GM21825 (cell line): ENCODE results near the gene IQCE.

Experiments
- ATAC-seq: cut with Tn5 transposase; IDR thresholded peaks from one replicate; pipeline ENCODE4 v1.9.1; 2021; ENCODE audit warnings: mild to moderate bottlenecking, moderate library complexity; ENCODE audit not compliant: unreplicated experiment

IQCE gene, protein sequence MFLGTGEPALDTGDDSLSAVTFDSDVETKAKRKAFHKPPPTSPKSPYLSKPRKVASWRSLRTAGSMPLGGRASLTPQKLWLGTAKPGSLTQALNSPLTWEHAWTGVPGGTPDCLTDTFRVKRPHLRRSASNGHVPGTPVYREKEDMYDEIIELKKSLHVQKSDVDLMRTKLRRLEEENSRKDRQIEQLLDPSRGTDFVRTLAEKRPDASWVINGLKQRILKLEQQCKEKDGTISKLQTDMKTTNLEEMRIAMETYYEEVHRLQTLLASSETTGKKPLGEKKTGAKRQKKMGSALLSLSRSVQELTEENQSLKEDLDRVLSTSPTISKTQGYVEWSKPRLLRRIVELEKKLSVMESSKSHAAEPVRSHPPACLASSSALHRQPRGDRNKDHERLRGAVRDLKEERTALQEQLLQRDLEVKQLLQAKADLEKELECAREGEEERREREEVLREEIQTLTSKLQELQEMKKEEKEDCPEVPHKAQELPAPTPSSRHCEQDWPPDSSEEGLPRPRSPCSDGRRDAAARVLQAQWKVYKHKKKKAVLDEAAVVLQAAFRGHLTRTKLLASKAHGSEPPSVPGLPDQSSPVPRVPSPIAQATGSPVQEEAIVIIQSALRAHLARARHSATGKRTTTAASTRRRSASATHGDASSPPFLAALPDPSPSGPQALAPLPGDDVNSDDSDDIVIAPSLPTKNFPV

DNA sequence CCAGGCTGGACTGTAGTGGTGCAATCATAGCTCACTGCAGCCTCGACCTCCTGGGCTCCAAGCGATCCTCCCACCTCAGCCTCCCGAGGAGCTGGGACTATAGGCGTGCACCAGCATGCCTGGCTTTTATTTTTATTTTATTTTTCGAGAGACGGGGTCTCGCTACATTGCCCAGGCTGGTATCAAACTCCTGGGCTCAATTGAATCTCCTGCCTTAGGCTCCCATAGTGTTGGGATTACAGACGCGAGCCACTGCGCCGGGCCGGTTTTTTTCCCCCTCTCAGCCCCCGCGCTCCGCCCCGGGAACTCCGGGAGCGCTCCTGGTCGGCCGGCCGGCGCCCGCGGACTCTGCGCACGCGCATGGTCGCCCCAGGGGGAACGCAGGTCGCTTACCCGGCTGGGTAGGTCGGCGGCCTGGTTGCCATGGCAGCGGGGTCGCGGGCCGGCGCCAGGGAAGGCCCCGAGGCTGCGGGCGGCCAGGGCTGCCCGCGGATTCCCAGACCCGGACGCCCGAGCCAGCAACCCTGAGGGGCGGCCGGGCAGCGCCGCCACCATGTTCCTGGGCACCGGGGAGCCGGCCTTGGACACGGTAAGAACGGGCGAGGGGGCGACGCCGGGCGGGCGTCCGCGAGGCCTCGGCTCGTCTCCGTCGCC, at the start of gene IQCE:
Gene IQCE (plus strand): TSS at position 351 of the 654 bp plus-strand sequence. CDS start 203 bp downstream, at position 554.
- peak; percentile 51 for ATAC-seq

DNA sequence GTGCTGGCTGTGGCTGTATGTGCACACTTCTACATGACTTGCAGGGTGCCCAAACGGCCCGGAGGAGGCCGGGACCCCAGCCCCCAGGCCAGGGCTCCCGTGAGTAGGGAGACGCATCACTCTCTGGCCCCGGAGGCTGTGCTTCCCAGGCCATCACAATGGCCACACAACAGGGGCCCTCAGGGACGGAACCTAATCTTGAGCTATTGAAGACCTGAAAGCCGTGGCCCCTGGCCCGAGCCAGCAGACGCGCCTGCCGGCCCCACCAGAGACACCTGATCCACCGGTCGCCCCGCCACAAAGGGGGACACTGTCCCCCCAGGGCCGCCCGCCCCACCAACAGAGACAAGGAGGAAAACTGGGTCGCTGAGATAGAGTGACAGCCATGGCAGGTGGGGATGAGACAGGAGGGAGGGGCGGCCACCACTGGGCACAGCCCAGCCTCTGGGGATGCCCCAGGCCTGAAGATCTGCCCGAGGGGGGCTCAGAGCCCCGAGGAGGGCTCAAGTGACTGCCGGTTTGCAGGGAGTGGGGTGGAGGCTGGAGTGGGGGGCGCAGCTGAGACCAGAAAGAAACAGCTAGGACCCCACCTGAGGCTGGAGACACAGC, 49.4 kb upstream of the IQCE start:
- ATAC-seq = no peak

DNA sequence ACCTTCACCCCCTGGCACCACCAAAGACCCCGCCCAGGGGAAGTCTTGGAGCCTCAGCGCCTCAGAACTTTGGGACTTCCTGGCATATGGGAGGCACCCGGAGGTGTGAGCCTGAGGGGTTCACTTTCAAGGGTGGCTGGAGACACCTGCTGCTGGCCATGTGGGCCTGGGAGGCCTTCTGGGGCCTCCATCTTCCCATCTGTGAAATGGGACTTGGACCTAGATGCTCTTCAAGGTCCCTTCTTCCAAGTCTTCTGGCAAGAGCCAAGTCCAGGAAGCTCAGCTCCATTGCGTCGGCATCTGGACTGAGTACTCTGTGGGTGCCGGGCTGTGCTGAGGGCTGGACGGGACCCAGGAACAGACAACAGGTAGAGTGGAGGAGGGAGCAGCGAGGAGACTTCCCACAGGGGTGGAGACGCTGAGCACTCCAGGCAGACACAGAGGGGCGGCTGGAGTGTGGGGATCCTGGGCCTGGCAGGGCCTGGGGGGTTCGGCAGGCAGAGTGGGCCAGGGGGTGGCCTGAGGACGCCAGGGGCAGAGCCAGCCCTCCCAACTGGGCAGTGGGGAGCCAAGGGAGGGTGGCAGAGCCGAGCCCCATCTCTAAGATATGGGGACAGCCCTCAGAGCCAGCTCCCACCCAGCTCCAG, 48.5 kb upstream of the IQCE start:
- ATAC-seq = no peak

DNA sequence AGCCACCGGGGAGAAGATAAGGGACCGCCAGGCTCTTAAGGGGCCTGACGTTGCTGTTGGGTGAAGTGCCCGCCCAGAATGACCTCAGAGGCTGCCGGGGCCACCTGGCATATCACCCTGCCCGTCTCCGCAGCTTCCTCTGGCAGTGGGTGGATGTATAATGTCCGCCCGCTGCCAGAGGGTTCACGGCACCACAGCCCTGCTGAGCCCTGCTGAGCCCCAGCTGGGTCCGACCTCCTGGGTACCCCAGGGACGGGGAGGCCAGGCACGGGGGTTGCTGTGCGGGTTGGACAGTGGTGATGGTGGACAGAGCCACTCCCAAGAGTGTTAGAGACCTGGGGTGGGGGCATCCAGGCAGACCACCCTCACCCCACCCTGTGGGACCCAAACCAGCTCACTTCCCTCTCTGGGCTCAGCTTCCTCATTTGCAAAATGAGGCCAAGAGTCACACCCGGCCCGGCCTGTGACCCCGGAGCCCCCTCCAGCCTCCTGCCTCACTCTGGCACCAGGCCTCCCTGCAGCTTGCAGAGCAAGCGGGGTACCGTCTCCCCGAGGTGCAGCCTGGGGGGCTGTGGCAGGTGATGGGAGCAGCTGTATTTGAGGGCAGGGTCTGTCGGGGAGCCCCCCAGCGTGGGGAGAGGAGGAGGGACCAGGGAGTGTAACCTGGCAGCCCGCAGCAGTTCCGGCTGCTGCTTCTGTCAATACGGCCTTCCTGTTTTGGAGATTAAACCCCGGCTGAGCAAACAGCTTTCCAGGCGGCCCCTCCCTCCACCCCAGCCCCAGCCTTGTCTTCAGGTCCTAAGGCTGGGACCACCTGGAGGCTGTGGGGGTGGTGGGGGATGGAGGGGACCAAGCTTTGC, 47.6 kb upstream of the IQCE start:
- ATAC-seq = no peak

DNA sequence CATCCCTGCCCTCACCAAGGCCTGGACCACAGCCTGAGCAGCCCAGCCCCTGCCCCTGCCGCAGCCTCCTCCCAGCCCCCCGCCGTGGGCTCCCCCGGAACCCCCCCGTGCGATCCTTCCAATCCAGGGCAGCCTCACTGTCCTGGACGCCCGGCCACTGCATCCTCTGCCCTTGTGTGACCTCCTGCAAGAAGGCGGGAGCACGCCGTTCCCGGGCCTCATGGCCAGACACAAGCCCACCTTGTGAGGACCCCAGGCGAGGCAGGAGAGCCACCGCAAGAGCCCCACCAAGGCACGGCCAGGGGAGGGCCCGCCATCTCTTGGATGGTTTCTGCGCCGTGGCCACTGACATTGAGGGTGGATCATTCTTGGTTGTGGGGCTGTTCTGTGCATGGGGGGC, 47.0 kb upstream of the IQCE start:
- ATAC-seq = no peak

DNA sequence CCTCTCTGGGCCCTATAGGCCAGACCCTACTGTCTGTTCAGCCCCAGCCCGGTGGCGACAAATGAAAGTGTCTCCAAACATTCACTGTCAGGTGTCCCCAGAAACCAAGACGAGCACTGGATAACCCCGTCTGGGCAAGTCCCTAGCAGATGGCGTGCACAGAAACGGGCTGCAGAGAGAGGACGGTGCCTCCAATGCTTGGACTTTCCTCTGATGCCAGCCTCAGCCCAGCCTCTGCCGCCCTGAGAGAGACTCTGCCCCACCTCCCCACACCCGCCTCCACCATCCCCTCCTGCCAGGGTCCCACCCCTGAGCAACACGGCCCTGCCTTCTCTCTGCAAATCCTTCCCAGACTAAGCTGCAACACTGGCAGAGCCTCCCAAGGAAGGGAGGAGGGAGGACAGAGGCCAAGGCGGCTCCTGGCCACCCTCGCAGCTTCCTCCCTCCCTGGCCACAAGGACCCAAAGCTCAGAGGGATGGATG, 46.6 kb upstream of the IQCE start:
- ATAC-seq = no peak

DNA sequence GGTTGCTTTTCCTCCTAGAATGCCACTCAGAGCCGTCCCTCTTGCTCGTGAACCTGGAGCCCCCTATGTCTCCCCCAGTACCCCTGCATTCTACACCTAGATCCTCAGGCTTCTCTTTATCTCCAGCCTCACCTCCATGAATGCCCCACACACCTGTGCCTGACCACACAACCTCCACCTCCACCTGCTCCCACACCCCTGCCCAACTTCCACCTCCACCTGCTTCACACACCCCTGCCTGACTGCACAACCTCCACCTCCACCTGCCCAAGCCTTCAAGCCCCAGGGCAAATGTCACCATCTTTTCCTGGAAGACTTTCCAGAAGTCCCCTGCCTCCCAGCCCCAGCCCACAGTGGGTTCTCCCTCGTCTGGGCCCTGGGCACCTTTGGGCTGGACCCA, 46.1 kb upstream of the IQCE start:
- no peak for ATAC-seq

DNA sequence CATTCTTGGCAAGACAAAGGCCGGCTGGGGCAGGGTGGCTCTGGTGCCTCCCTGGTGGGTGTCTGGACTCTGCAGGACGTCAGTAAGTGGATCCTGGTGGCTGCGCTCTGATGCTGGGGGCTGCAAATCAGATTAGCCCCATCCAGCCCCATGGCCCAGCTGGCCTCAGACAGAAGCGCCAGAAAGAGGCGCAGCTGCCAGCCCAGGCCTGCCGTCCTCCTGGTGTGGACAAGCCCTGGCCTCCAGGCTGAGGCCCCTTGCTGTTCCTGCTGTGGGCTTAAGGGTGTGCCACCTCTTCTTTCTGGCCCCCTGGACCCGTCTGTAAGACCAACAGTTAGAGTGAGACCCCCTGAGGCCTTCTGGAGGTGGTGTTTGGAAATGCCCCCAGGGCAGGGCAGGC, 45.1 kb upstream of the IQCE start:
- no peak for ATAC-seq

DNA sequence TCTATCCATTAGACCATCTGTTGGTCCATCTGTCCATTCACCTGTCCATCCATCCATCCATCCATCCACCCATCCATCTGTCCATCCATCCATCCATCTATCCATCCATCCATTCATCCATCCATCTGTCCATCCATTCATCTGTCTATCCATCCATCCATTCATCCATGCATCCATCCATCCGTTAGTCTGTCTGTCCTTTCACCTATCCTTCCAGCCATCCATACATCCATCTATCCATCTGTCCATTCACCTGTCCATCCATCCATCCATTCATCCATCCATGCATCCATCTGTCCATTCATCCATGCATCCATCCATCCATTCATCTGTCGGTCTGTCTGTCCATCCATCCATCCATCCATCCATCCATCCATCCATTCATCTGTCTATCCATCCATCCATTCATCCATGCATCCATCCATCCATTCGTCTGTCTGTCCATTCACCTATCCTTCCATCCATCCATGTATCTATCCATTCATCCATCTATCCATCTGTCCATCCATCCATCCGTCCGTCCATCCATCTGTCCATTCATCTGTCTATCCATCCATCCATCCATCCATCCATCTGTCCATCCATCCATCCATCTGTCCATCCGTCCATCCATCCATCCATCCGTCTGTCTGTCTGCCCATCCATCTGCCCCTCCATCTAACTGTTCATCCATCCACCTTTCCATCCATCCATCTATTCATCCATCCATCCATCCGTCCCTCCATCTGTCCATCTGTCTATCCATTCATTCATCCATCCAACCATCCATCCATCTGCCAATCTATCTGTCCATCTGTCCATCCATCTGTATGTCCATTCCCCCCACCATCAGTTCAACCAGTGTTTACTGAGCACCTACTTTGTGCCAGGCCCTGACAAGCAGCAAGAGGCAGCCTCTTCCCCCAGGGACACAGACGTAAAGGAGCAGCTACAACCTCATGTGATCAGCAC, 44.0 kb upstream of the IQCE start:
- no peak for ATAC-seq

DNA sequence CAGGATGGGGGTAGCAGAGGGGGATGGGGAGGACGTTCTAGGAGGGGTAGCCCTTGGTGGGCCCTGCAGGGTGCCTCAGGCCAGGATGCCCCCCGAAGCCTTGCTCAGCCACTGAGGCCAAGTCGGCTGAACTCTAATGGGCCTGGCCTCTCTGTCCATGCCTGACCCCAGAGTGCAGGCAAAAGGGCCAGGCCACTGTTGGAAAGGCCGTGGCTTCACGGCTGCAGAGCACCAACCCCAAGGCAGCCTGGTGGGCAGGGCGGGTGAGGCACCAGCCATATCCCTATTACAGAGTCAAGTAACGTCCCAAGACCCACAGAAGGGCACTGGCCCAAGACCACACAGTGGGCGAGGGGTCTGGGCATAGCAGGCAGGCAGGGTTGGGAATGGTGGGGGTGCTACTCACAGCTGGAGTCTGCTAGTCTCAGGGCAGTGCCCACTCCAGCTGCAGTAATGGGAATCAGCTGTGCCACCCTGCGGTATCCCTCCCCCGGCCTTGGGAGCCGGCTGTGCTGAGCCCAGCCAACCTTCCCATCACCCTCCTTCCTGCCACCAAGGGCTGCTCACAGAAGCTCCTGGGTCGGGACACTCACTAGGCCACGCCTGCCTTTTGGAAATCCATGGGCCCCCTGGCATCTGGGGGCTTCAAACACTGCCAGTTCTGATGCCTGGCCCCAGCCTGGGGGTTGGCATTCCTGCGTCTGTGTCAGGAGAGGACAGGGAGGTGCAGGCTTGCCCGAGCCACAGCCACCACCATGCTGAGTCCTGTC, 43.2 kb upstream of the IQCE start:
- no peak for ATAC-seq

DNA sequence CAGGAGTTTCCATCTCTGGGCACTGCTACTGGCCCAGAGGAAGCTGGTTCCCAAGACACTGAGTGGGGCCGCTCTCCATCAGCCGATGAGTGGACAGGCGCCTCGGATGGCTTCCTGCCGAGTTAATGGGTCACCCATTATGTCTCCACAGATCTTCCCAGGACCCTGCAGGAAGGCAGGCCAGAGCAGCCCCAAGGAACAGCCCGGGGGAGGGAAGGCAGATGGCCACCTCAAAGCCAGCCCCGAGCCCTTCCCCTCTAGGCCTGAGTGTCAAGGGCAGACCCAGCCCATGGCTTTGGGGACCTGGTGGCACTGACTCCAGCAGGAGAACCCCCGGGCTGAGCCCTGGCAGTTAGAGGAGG, 42.6 kb upstream of the IQCE start:
- no peak for ATAC-seq

DNA sequence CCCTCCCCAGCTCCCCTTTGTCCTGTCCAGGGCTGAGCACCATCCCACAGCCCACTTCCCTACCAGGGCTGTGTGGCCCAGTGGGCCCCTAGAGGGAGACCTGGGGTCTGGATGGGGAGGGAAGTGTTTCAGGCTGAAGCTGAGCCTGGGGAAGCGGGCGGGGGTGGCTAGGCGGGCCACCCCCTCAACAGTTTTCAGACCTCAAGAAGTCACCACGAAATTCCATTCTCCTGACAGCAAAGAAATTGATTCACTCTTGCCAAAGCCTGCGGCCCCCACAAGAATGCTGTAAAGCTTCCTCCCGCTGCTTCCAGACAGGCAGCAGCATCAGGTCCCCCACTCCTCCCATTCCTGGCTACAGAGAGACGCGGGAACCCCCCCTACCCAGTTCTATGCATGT, 41.8 kb upstream of the IQCE start:
- ATAC-seq = no peak

DNA sequence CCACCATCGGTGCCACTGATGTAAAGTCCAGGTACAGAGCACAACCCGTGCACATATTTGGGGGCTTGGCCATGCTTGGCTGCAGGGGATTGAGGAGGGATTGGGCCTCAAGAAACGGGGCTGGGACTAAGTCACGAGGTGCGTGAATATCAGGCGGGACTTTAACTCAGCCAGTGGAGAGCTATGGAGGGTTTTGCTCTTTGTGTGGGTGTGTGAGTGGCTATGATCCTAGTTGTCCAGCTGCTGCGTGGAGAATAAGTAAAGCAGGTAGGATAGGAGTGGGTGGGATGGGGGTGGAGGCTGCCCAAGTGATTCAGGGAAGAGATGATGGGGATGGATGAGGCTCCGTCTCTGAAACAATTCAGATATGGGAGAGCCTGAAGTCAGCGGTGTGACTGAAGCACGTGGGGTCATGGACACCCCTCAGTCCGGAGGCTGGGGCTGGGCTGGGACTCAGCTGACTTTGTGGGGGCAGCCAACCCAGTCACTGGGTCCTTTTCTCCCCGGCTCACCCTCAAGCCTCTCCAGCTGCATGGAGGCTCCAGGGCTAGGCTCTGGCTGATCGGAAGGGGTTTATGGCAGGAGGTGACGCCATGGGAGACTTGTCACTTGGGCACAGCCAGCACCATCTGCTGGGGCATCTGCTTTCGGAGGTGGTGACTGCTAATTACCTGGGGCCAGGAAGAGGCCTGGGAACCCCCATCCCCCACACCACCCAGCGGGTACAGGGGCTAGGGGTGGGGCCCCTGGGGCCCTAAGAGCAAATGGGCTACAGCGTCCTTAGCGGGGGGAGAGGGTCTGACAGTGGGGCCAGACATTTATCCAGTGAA, 40.9 kb upstream of the IQCE start:
- no peak for ATAC-seq

DNA sequence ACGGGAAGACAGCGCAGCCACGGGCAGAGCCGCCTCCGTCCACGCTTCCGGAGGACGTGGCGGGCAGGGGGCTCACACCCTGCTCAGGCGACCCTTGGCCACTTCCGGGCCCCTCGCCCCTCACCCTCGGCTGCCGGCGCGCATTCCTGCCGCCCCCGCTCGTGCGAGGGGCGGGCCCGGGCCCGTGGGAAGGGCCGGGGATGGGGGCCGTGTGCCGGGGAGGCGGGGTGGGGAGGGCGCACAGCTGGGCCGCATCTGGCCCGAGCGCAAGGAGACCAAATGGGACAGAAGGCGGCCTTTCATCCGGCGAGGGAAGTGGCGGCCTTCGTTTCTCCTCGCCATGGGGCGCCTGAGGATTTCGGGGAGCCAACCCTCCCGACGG, 40.1 kb upstream of the IQCE start:
- ATAC-seq = no peak

DNA sequence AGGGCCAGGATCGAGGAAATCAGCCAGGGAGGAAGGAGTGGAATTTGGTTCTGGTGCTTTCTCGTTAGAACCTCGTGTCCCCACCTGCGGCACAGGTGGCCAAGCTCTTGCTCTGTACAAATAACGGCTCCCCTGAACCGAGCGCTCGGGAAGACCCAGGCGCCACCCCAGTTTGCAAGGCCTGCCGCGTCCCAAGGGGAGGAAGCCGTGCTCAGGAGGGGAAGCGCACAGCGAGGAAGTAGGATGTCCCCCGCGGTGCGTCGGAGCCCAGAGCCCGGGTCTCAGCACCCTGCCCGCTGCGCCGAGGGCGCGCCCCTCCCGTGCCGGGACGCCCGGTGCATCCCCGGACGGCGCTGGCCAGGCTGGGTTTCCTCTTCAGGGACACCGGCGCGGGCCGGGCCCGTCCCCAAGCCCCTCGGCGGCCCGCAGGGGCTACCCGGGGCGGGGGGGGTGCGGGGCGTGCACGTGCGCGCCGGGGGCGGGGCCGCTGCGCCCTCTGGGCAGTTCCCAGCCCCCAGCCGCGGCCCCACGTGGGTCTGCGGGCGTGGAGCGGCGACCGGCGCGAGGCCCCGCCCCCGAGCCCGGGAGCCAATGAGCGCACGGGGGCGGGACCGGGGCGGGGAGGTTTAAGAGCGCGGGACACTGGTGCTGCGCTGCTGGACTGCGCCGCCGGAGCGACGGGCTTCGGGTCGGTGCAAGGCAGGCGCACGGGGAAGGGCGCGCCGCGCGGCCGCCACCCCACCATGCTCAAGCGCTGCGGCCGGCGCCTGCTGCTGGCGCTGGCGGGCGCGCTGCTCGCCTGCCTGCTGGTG, 39.5 kb upstream of the IQCE start, which contains the start of gene LFNG:
Gene LFNG (plus strand): TSS at position 656 of the 812 bp plus-strand sequence. CDS start 88 bp downstream, at position 744.
- ATAC-seq = peak; percentile 69

DNA sequence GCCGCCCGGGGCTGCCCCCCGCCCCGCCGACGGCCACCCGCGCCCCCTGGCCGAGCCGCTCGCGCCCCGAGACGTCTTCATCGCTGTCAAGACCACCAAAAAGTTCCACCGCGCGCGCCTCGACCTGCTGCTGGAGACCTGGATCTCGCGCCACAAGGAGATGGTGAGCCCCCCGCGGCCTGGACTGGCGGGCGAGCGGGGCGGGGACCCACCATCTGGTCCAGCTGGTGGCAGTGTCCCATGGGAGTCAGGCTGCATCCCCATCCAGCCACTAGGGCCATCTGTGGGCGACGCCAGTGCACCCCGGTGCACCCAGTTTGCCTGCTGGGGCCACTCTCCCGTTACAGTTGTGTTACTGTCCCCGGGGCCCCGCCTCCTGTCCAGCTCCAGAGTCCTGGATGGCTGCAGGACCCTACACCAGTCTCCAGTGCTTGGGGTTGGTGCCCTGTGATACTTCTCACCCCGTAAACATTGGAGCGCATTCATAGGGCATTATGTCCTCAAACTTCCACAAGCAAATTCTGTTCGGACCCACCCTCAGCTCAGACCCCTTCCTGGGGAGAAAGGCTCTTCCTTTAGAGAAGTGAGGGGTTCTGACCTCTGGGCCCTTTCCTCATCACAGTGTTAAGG, 38.5 kb upstream of the IQCE start:
- no peak for ATAC-seq
